Measurements from ENCODE around the gene AFMID. TPM values are rescaled to one million over a fixed set of nuclear protein-coding genes. Genes with fewer than 3 reads are reported as not detected.

The AFMID gene
- total and polyA plus RNA-seq, 9 of the 15 experiments (the other 6 are each of a cell fraction or from before 2014, with no cell fraction given), result 62.1 to 188 (median 74.4) TPM

DNA sequence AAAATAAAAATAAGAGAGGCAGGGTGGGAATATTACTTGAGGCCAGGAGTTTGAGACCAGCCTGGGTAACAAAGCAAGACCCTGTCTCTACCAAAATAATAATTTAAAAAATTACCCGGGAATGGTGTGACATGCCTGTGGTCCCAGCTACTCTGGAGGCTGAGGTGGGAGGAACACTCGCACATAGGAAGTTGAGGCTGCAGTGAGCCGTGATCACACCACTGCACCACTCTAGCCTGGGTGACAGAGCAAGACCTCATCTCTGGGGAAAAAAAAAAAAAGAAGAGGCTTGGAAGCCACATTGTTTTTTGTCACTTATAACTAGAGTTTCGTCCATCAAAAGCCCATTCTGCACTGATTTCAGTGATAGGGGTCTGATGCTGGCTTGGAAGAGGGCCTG is 41.0 kb downstream of the AFMID start:
- DNase-seq (ENCODE audit: extremely low read depth in 1 of 4, low spot score in 3 of 4), result no peak
- H4K20me1 ChIP-seq (replicated peaks; ENCODE audit: control insufficient read depth, insufficient read depth, low read length), result 0 out of 2 replicates have a peak, but pooled peaks cover 2% of the 10 kb centered on the region
- H3K4me3 ChIP-seq, result no peak overlapping the region
- no peaks in the 10 kb centered on the region for H3K79me2 ChIP-seq (ENCODE audit: control insufficient read depth, insufficient read depth, low read length)
- H3K9me1 ChIP-seq (ENCODE audit: control insufficient read depth, insufficient read depth, low read length), result no peaks in the 10 kb centered on the region
- no peaks in the 10 kb centered on the region for H3K9me3 ChIP-seq (replicated peaks; ENCODE audit: control insufficient read depth, insufficient read depth, low read depth, low read length)
- intact Hi-C loops (cut with micrococcal nuclease) (no loop called here), in situ Hi-C loops (cut with MboI) (no loop called here)
- ATAC-seq, result no peak
- ChIA-PET CTCF (ENCODE audit: low intra/inter-chr PET ratio) (no interaction called here), POLR2A (interaction anchor here (0.7 to 0.8 kb wide), 2 partner anchors 10 to 15 kb away, joined by 4 to 5 read pairs; no protein-coding TSS in a partner anchor)
- H2AFZ ChIP-seq (ENCODE audit: low read depth, low read length), result no peak overlapping the region
- TF ChIP-seq, protein P1, sequence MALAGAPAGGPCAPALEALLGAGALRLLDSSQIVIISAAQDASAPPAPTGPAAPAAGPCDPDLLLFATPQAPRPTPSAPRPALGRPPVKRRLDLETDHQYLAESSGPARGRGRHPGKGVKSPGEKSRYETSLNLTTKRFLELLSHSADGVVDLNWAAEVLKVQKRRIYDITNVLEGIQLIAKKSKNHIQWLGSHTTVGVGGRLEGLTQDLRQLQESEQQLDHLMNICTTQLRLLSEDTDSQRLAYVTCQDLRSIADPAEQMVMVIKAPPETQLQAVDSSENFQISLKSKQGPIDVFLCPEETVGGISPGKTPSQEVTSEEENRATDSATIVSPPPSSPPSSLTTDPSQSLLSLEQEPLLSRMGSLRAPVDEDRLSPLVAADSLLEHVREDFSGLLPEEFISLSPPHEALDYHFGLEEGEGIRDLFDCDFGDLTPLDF (CRISPR knock-in tag; IDR thresholded peaks at IDR 0.05), result no peak
- TF ChIP-seq SREBF1 (IDR thresholded peaks at IDR 0.05; ENCODE audit: borderline replicate concordance, low read depth, low read length) (no peak), FOXA3 (CRISPR knock-in tag; conservative IDR thresholded peaks at IDR 0.05 in 1 of 2, IDR thresholded peaks at IDR 0.05 in 1 of 2) (no peak)
- H3K4me1 ChIP-seq (replicated peaks in 1 of 2; ENCODE audit: control insufficient read depth in 2 of 2, insufficient read depth in 2 of 2, low read length in 2 of 2), result peaks cover 0 to 32% of the 10 kb centered on the region in 2 experiments; a peak in 3 of 5 replicates
- no TSS peak for BruUV-seq (replicated peaks)
- no peaks in the 10 kb centered on the region for H3K27me3 ChIP-seq (ENCODE audit: control insufficient read depth in 2 of 2, insufficient read depth in 2 of 2, low read length in 2 of 2)
- no peak overlapping the region for H3K9ac ChIP-seq (ENCODE audit: insufficient read depth in 1 of 2, low read depth in 2 of 2, low read length in 2 of 2)
- FAIRE-seq, result no peak
- peaks cover 23% of the 10 kb centered on the region; the same call in 2 of the 3 replicates for H3K36me3 ChIP-seq (ENCODE audit: control insufficient read depth, insufficient read depth, low read length)
- 60% methylated on average over 4 of the region's 4 CpGs for WGBS (ENCODE audit: insufficient coverage, low coverage, missing lambda C conversion rate)
- H3K27ac ChIP-seq (ENCODE audit: extremely low read depth, low read depth, low read length), result no peak overlapping the region
- H3K4me2 ChIP-seq (ENCODE audit: insufficient read depth, low read length), result no peak overlapping the region
